ENCODE measurements around the gene OR8H3. TPM values are rescaled to one million over a fixed set of nuclear protein-coding genes. Genes with fewer than 3 reads are reported as not detected.

Gene OR8H3
- total RNA-seq, 6 donors from 2014 or later, result not detected

Small RNAs within 50 kb of the gene (small RNA-seq; reads per million reads assigned to genes)
- 0 reads per million in 4 donors for gene OR8I4P

Other genes with a start within 250 kb of the OR8H3 start
- not detected for gene TRIM51, start 239.1 kb upstream of the OR8H3 start, total RNA-seq
- gene OR5W2, start 207.8 kb upstream of the OR8H3 start, total RNA-seq, result not detected
- not detected for gene OR5I1, start 186.0 kb upstream of the OR8H3 start, total RNA-seq
- not detected for gene OR10AG1, start 152.4 kb upstream of the OR8H3 start, total RNA-seq
- gene OR5F1, start 127.7 kb upstream of the OR8H3 start, total RNA-seq, result not detected
- gene OR5AS1, start 94.7 kb upstream of the OR8H3 start, total RNA-seq, result not detected
- not detected for gene OR8I2, start 29.1 kb upstream of the OR8H3 start, total RNA-seq
- not detected for gene OR8H2, start 18.7 kb upstream of the OR8H3 start, total RNA-seq
- gene OR8J3, start 17.8 kb downstream of the OR8H3 start, total RNA-seq, result not detected
- not detected for gene OR8K5, start 37.9 kb downstream of the OR8H3 start, total RNA-seq
- gene OR5J2, start 54.2 kb downstream of the OR8H3 start, total RNA-seq, result not detected
- gene OR5T2, start 111.9 kb downstream of the OR8H3 start, total RNA-seq, result not detected
- gene OR5T3, start 129.9 kb downstream of the OR8H3 start, total RNA-seq, result not detected
- gene OR5T1, start 151.8 kb downstream of the OR8H3 start, total RNA-seq, result not detected
- gene OR8H1, start 169.9 kb downstream of the OR8H3 start, total RNA-seq, result not detected
- gene OR8K3, start 192.8 kb downstream of the OR8H3 start, total RNA-seq, result not detected
- gene OR8K1, start 223.7 kb downstream of the OR8H3 start, total RNA-seq, result not detected
- not detected for gene OR8J1, start 231.9 kb downstream of the OR8H3 start, total RNA-seq